ENCODE results near the gene IWS1. TPM values are rescaled to one million over a fixed set of nuclear protein-coding genes. Genes with fewer than 3 reads are reported as not detected.
"Not testable (repeated sequence)": the region's sequence is repeated elsewhere in the genome, so short reads cannot be mapped to it uniquely, and the experiment has no call there.

Gene IWS1
- total and polyA plus RNA-seq, 4 donors, result 20.3 to 64.5 (median 32.6) TPM

GRCh38 chr2:127574656-127575055, 48.4 kb upstream of the IWS1 start:
- ATAC-seq (ENCODE audit: insufficient read depth, low FRiP score), result no peak
- no peak for TF ChIP-seq CTCF (IDR thresholded peaks at IDR 0.05; ENCODE audit: control extremely low read depth, extremely low read depth)
- no peak for DNase-seq

GRCh38 chr2:127573771-127574170, 47.5 kb upstream of the IWS1 start:
- no peak overlapping the region for H3K4me3 ChIP-seq
- no peaks in the 10 kb centered on the region for H3K27me3 ChIP-seq (ENCODE audit: control insufficient read depth in 3 of 3, insufficient read depth in 3 of 3, low read length in 2 of 3)
- no peak overlapping the region for H3K9ac ChIP-seq (ENCODE audit: insufficient read depth in 1 of 2, low read length in 2 of 2)
- no peaks in the 10 kb centered on the region for H3K36me3 ChIP-seq (ENCODE audit: control insufficient read depth in 4 of 4, insufficient read depth in 4 of 4, low read length in 4 of 4)
- ATAC-seq (ENCODE audit: insufficient read depth, low FRiP score), result no peak
- H3K4me1 ChIP-seq (ENCODE audit: control insufficient read depth in 5 of 5, insufficient read depth in 5 of 5, low read length in 5 of 5), result peaks cover 0 to 20% (median 0%) of the 10 kb centered on the region in 5 donors
- TF ChIP-seq CTCF (IDR thresholded peaks at IDR 0.05; ENCODE audit: control extremely low read depth, extremely low read depth), result no peak
- no peak overlapping the region for H3K27ac ChIP-seq (ENCODE audit: low read depth in 1 of 2, low read length in 1 of 2)
- WGBS, 2 donors, result 93 to 96% methylated on average over 17 of the region's 17 CpGs
- no peaks in the 10 kb centered on the region for H3K9me3 ChIP-seq (ENCODE audit: control insufficient read depth in 4 of 4, insufficient read depth in 3 of 4, low read length in 3 of 4)
- DNase-seq, result no peak

More at GRCh38 chr2:127574656-127575055, 48.4 kb upstream of the IWS1 start:
- H3K27ac ChIP-seq (ENCODE audit: low read depth in 1 of 2, low read length in 1 of 2), result no peak overlapping the region
- H3K9ac ChIP-seq (ENCODE audit: insufficient read depth in 1 of 2, low read length in 2 of 2), result no peak overlapping the region
- no peaks in the 10 kb centered on the region for H3K27me3 ChIP-seq (ENCODE audit: control insufficient read depth in 3 of 3, insufficient read depth in 3 of 3, low read length in 2 of 3)
- peaks cover 0 to 20% (median 0%) of the 10 kb centered on the region in 5 donors for H3K4me1 ChIP-seq (ENCODE audit: control insufficient read depth in 5 of 5, insufficient read depth in 5 of 5, low read length in 5 of 5)
- H3K9me3 ChIP-seq (ENCODE audit: control insufficient read depth in 4 of 4, insufficient read depth in 3 of 4, low read length in 3 of 4), result no peaks in the 10 kb centered on the region
- no peak overlapping the region for H3K4me3 ChIP-seq
- H3K36me3 ChIP-seq (ENCODE audit: control insufficient read depth in 4 of 4, insufficient read depth in 4 of 4, low read length in 4 of 4), result no peaks in the 10 kb centered on the region
- WGBS, 2 donors, result 81 to 95% methylated on average over 3 of the region's 3 CpGs

GRCh38 chr2:127573298-127573697, 47.0 kb upstream of the IWS1 start:
- no peaks in the 10 kb centered on the region for H3K9me3 ChIP-seq (ENCODE audit: control insufficient read depth in 4 of 4, insufficient read depth in 3 of 4, low read length in 3 of 4)
- peaks cover 0 to 20% (median 0%) of the 10 kb centered on the region in 5 donors for H3K4me1 ChIP-seq (ENCODE audit: control insufficient read depth in 5 of 5, insufficient read depth in 5 of 5, low read length in 5 of 5)
- 87 to 89% methylated on average over 6 of the region's 6 CpGs for WGBS, 2 donors
- no peak overlapping the region for H3K9ac ChIP-seq (ENCODE audit: insufficient read depth in 1 of 2, low read length in 2 of 2)
- no peak for TF ChIP-seq CTCF (IDR thresholded peaks at IDR 0.05; ENCODE audit: control extremely low read depth, extremely low read depth)
- DNase-seq, result no peak
- H3K27ac ChIP-seq (ENCODE audit: low read depth in 1 of 2, low read length in 1 of 2), result no peak overlapping the region
- H3K27me3 ChIP-seq (ENCODE audit: control insufficient read depth in 3 of 3, insufficient read depth in 3 of 3, low read length in 2 of 3), result no peaks in the 10 kb centered on the region
- no peak overlapping the region for H3K4me3 ChIP-seq
- no peak for ATAC-seq (ENCODE audit: insufficient read depth, low FRiP score)
- H3K36me3 ChIP-seq (ENCODE audit: control insufficient read depth in 4 of 4, insufficient read depth in 4 of 4, low read length in 4 of 4), result no peaks in the 10 kb centered on the region

- no peak for ATAC-seq (ENCODE audit: insufficient read depth, low FRiP score)
These were observed 46.6 kb upstream of the IWS1 start for GRCh38 chr2:127572841-127573240.

GRCh38 chr2:127572352-127572751, 46.1 kb upstream of the IWS1 start:
- not testable (repeated sequence) for H3K27ac ChIP-seq (ENCODE audit: low read depth in 1 of 2, low read length in 1 of 2); H3K9me3 ChIP-seq (ENCODE audit: control insufficient read depth in 4 of 4, insufficient read depth in 3 of 4, low read length in 3 of 4); H3K27me3 ChIP-seq (ENCODE audit: control insufficient read depth in 3 of 3, insufficient read depth in 3 of 3, low read length in 2 of 3); H3K4me3 ChIP-seq; H3K36me3 ChIP-seq (ENCODE audit: control insufficient read depth in 4 of 4, insufficient read depth in 4 of 4, low read length in 4 of 4); H3K9ac ChIP-seq (ENCODE audit: insufficient read depth in 1 of 2, low read length in 2 of 2); DNase-seq; ATAC-seq (ENCODE audit: insufficient read depth, low FRiP score)
- H3K4me1 ChIP-seq (ENCODE audit: control insufficient read depth in 5 of 5, insufficient read depth in 5 of 5, low read length in 5 of 5), result peaks cover 0 to 20% (median 0%) of the 10 kb centered on the region in 5 donors
- WGBS, 2 donors, result 92 to 93% methylated on average over 2 of the region's 2 CpGs

More at GRCh38 chr2:127572841-127573240, 46.6 kb upstream of the IWS1 start:
- peaks cover 0 to 20% (median 0%) of the 10 kb centered on the region in 5 donors for H3K4me1 ChIP-seq (ENCODE audit: control insufficient read depth in 5 of 5, insufficient read depth in 5 of 5, low read length in 5 of 5)
- no peak for TF ChIP-seq CTCF (IDR thresholded peaks at IDR 0.05; ENCODE audit: control extremely low read depth, extremely low read depth)
- no peaks in the 10 kb centered on the region for H3K9me3 ChIP-seq (ENCODE audit: control insufficient read depth in 4 of 4, insufficient read depth in 3 of 4, low read length in 3 of 4)
- H3K36me3 ChIP-seq (ENCODE audit: control insufficient read depth in 4 of 4, insufficient read depth in 4 of 4, low read length in 4 of 4), result no peaks in the 10 kb centered on the region
- no peak overlapping the region for H3K4me3 ChIP-seq
- no peak overlapping the region for H3K27ac ChIP-seq (ENCODE audit: low read depth in 1 of 2, low read length in 1 of 2)
- no peaks in the 10 kb centered on the region for H3K27me3 ChIP-seq (ENCODE audit: control insufficient read depth in 3 of 3, insufficient read depth in 3 of 3, low read length in 2 of 3)
- no peak for DNase-seq
- no peak overlapping the region for H3K9ac ChIP-seq (ENCODE audit: insufficient read depth in 1 of 2, low read length in 2 of 2)
- WGBS, 2 donors, result 85 to 91% methylated on average over 5 of the region's 5 CpGs

Measured in lung (tissue), 12 donors.